ENCODE data around the gene TFAP2E.
A peak's percentile ranks its signal among the peaks of the same experiment; 100 is the strongest.

Gene TFAP2E

GRCh38 chr1:35557118-35557610 is 15.9 kb upstream of the TFAP2E start, which contains the start of gene KIAA0319L:
Gene KIAA0319L, minus strand, starts transcription at chr1:35557403. Its CDS starts 2,912 bp downstream, at chr1:35554491.
- DNase-seq, result peak; percentile 80 to 100 (median 94)

GRCh38 chr1:35557611-35558373 is 15.3 kb upstream of the TFAP2E start, which contains the start of gene NCDN:
Gene NCDN, plus strand, starts transcription at chr1:35557799. Its CDS starts 392 bp downstream, at chr1:35558191.
- DNase-seq, result peak in 50 of 51 donors; percentile 80 to 100 (median 95)

GRCh38 chr1:35558374-35559316 is 14.5 kb upstream of the TFAP2E start:
- peak in 5 of 51 donors; percentile 16 to 47 (median 37) for DNase-seq

GRCh38 chr1:35559317-35559944 is 13.7 kb upstream of the TFAP2E start:
- peak in 13 of 51 donors; percentile 13 to 70 (median 32) for DNase-seq

- peak in 47 of 51 donors; percentile 33 to 88 (median 73) for DNase-seq
Observed at GRCh38 chr1:35560256-35561225, 12.6 kb upstream of the TFAP2E start.

GRCh38 chr1:35561297-35561971 is 11.7 kb upstream of the TFAP2E start:
- peak in 2 of 51 donors; percentile 37 to 48 for DNase-seq

- no peak for DNase-seq
Observed at GRCh38 chr1:35561972-35562680, 11.0 kb upstream of the TFAP2E start.

GRCh38 chr1:35563166-35563565 is 9.9 kb upstream of the TFAP2E start:
- DNase-seq, result no peak

GRCh38 chr1:35564037-35564883 is 8.9 kb upstream of the TFAP2E start:
- DNase-seq, result peak in 32 of 51 donors; percentile 15 to 83 (median 49)

GRCh38 chr1:35564884-35565741 is 8.0 kb upstream of the TFAP2E start:
- no peak for DNase-seq

- DNase-seq, result no peak
Observed at GRCh38 chr1:35565742-35566133, 7.4 kb upstream of the TFAP2E start.

GRCh38 chr1:35567947-35568558 is 5.1 kb upstream of the TFAP2E start:
- no peak for DNase-seq

- peak in 40 of 51 donors; percentile 8 to 77 (median 44) for DNase-seq
Observed at GRCh38 chr1:35568975-35569395, 4.1 kb upstream of the TFAP2E start.

GRCh38 chr1:35569936-35570335 is 3.2 kb upstream of the TFAP2E start:
- DNase-seq, result no peak

- no peak for DNase-seq
Observed at GRCh38 chr1:35570589-35571137, 2.5 kb upstream of the TFAP2E start.

- no peak for DNase-seq
Observed at GRCh38 chr1:35571263-35571662, 1.9 kb upstream of the TFAP2E start.
